HepG2 (cell line): ENCODE data around the gene OR6X1. TPM values are rescaled to one million over a fixed set of nuclear protein-coding genes. Genes with fewer than 3 reads are reported as not detected.
A peak's percentile ranks its signal among the peaks of the same experiment; 100 is the strongest.

Experiments used
- ASH2L ChIP-seq: fragments of 300-600, 200-600 bp; sonication (generic); IDR thresholded peaks from 2 replicates; pipeline ENCODE4 v1.7.0; 2017; ENCODE audit warnings: low read depth, mild to moderate bottlenecking, moderate library complexity, mixed read lengths, low read length; ENCODE audit not compliant: insufficient read length
- BRCA1 ChIP-seq: sonication (generic); formaldehyde crosslinking; IDR thresholded peaks from 2 replicates; pipeline ENCODE4 v1.4.0; 2020; ENCODE audit warnings: missing genetic modification reagents
- FOXA3 ChIP-seq: IDR thresholded peaks from 2 replicates; pipeline ENCODE4 v1.6.1; 2016; ENCODE audit warnings: missing genetic modification reagents, missing compliant biosample characterization
- GTF2F1 ChIP-seq: fragments of 150-350 bp; IDR thresholded peaks from 2 replicates; pipeline ENCODE4 v1.6.1; 2014; ENCODE audit warnings: low read length
- JUNB ChIP-seq: sonication (generic); formaldehyde crosslinking; IDR thresholded peaks from 2 replicates; pipeline ENCODE4 v1.8.0; 2022; ENCODE audit warnings: missing genetic modification reagents, mild to moderate bottlenecking, borderline replicate concordance
- NFKBIZ ChIP-seq: IDR thresholded peaks from 2 replicates; pipeline ENCODE4 v1.6.1; 2018; ENCODE audit warnings: missing genetic modification reagents, missing compliant biosample characterization
- RFX5 ChIP-seq: IDR thresholded peaks from 2 replicates; pipeline ENCODE4 v1.6.1; 2011; ENCODE audit warnings: low read depth, low read length, improper control_type of control experiment
- SP4 ChIP-seq: sonication (generic); formaldehyde crosslinking; IDR thresholded peaks from 2 replicates; pipeline ENCODE4 v1.8.1; 2023; ENCODE audit warnings: mild to moderate bottlenecking, missing genetic modification reagents
- TAF1 ChIP-seq: sonication (generic); formaldehyde crosslinking; IDR thresholded peaks from 2 replicates; pipeline ENCODE4 v1.4.0; 2020; ENCODE audit warnings: missing genetic modification reagents
- ZNF350 ChIP-seq: sonication (generic); formaldehyde crosslinking; IDR thresholded peaks from 2 replicates; pipeline ENCODE4 v1.4.0; 2020; ENCODE audit warnings: mild to moderate bottlenecking, low read depth, missing genetic modification reagents, borderline replicate concordance
- ZNF430 ChIP-seq: sonication (generic); formaldehyde crosslinking; IDR thresholded peaks from 2 replicates; pipeline ENCODE4 v1.9.0; 2021; ENCODE audit warnings: mild to moderate bottlenecking, missing genetic modification reagents
- ZNF446 ChIP-seq: sonication (generic); formaldehyde crosslinking; IDR thresholded peaks from 2 replicates; pipeline ENCODE4 v1.5.0; 2020; ENCODE audit warnings: mild to moderate bottlenecking, missing genetic modification reagents
- ZZZ3 ChIP-seq: sonication (generic); formaldehyde crosslinking; IDR thresholded peaks from 2 replicates; pipeline ENCODE4 v1.4.0; 2020; ENCODE audit warnings: missing genetic modification reagents, mild to moderate bottlenecking, borderline replicate concordance
- polyA plus RNA-seq, 8 experiments: library from polyadenylated mRNA; depleted of rRNA in 3 of 8; stranded (reverse) in 7 of 8; unstranded in 1 of 8; fragments of >200 nt; fragmentation: Illumina TruSeq in 4 of 8; extraction: Trizol in 4 of 8; gene quantifications; 2 replicates each; pipeline versions ENCODE4 v1.2.1 to v1.2.3, GENCODE V29; 2011 to 2016; ENCODE audit warnings: low read depth in 4 of 8, missing spikeins in 1 of 8, mixed read lengths in 1 of 8; ENCODE audit not compliant: insufficient read depth in 1 of 8
- total RNA-seq, 5 experiments: library from RNA; depleted of rRNA; stranded (reverse); fragments of >200 nt; fragmentation: Illumina TruSeq; extraction: Trizol; gene quantifications; 2 replicates each; pipeline ENCODE4 v1.2.3, GENCODE V29; 2016; ENCODE audit warnings: low read depth in 1 of 5
- TF ChIP-seq, protein P1 (sequence below): IDR thresholded peaks from 2 replicates; pipeline ENCODE4 v1.6.1; 2016; ENCODE audit warnings: low read depth
- TF ChIP-seq, protein P2 (sequence below): IDR thresholded peaks from 2 replicates; pipeline ENCODE4 v1.6.1; 2016
- TF ChIP-seq, protein P3 (sequence below): sonication (generic); formaldehyde crosslinking; conservative IDR thresholded peaks from 2 replicates; pipeline ENCODE4 v1.4.0; 2020; ENCODE audit warnings: missing genetic modification reagents
- TF ChIP-seq, protein P4 (sequence below): sonication (generic); formaldehyde crosslinking; IDR thresholded peaks from 2 replicates; pipeline ENCODE4 v1.5.0; 2020; ENCODE audit warnings: missing genetic modification reagents
- TF ChIP-seq, protein P5 (sequence below): sonication (generic); formaldehyde crosslinking; IDR thresholded peaks from 2 replicates; pipeline ENCODE4 v1.5.0; 2020; ENCODE audit warnings: mild to moderate bottlenecking, missing genetic modification reagents
- TF ChIP-seq, protein P6 (sequence below): sonication (generic); formaldehyde crosslinking; IDR thresholded peaks from 2 replicates; pipeline ENCODE4 v1.9.0; 2022; ENCODE audit warnings: low read depth, missing genetic modification reagents

Gene OR6X1
- total and polyA plus RNA-seq, 2 of the 13 experiments (the other 11 are each of a cell fraction or from before 2014, with no cell fraction given), result not detected

DNA sequence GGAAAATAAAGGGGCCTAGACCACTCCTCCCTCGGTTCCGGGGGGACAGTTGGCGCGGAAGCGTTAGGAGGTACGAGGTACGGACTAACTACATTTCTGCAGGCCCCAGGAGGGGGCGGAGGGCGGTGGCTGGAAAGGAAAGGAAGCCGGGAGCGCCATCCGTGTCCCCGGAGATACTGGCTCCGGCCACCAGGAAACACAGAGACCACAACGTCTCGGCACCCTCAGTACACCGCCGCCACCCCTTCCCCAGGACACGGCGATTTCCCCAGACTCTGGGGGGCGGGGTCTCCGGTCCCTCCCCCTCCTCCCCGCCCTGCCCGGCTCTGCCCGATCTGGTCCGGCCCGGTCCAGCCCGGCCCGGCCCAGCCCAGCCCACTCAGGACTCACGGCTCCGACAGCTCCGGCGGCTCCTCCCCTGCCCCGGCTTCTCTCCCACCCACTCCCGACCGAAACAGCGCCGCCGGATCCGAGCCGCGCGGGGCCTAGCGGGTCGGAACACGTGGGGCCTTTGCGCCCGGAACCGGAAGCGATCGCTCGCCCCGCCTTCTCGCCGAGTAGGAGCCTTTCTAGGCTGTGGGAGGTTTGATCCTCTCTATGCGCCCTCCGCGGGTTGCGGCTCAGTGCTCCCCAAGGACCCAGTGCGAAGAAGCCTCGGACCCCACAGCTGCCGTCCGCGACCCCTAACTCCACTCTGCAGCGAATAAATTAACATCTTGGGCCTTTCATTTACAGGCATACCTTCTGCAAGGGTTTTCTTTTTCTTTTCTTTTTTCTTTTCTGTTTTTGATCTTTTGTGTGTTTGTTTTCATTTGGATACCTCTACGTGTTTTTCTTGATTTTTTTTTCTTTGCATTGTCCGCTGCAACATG, 12.9 kb downstream of the OR6X1 start, which contains the start of gene ZNF202 (continued):
- TF ChIP-seq, protein P1, sequence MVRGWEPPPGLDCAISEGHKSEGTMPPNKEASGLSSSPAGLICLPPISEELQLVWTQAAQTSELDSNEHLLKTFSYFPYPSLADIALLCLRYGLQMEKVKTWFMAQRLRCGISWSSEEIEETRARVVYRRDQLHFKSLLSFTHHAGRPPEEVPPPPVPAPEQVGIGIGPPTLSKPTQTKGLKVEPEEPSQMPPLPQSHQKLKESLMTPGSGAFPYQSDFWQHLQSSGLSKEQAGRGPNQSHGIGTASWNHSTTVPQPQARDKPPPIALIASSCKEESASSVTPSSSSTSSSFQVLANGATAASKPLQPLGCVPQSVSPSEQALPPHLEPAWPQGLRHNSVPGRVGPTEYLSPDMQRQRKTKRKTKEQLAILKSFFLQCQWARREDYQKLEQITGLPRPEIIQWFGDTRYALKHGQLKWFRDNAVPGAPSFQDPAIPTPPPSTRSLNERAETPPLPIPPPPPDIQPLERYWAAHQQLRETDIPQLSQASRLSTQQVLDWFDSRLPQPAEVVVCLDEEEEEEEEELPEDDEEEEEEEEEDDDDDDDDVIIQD (CRISPR knock-in tag), result no peak
- TF ChIP-seq, protein P2, sequence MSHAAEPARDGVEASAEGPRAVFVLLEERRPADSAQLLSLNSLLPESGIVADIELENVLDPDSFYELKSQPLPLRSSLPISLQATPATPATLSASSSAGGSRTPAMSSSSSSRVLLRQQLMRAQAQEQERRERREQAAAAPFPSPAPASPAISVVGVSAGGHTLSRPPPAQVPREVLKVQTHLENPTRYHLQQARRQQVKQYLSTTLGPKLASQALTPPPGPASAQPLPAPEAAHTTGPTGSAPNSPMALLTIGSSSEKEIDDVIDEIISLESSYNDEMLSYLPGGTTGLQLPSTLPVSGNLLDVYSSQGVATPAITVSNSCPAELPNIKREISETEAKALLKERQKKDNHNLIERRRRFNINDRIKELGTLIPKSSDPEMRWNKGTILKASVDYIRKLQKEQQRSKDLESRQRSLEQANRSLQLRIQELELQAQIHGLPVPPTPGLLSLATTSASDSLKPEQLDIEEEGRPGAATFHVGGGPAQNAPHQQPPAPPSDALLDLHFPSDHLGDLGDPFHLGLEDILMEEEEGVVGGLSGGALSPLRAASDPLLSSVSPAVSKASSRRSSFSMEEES (CRISPR knock-in tag), result peak; percentile 56; the same call in 1 of the 2 replicates
- TF ChIP-seq NFKBIZ, result 0 out of 2 replicates have a peak, but pooled peaks have one; percentile 58
- no peak for TF ChIP-seq BRCA1 (CRISPR knock-in tag)
- TF ChIP-seq, protein P3, sequence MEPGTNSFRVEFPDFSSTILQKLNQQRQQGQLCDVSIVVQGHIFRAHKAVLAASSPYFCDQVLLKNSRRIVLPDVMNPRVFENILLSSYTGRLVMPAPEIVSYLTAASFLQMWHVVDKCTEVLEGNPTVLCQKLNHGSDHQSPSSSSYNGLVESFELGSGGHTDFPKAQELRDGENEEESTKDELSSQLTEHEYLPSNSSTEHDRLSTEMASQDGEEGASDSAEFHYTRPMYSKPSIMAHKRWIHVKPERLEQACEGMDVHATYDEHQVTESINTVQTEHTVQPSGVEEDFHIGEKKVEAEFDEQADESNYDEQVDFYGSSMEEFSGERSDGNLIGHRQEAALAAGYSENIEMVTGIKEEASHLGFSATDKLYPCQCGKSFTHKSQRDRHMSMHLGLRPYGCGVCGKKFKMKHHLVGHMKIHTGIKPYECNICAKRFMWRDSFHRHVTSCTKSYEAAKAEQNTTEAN (CRISPR knock-in tag), result no peak
- peak; percentile 41; the same call in 1 of the 2 replicates for TF ChIP-seq ZNF430 (CRISPR knock-in tag)
- TF ChIP-seq ZNF446 (CRISPR knock-in tag), result peak; percentile 56; the same call in 1 of the 2 replicates
- peak; percentile 74 for TF ChIP-seq TAF1
- TF ChIP-seq, protein P4, sequence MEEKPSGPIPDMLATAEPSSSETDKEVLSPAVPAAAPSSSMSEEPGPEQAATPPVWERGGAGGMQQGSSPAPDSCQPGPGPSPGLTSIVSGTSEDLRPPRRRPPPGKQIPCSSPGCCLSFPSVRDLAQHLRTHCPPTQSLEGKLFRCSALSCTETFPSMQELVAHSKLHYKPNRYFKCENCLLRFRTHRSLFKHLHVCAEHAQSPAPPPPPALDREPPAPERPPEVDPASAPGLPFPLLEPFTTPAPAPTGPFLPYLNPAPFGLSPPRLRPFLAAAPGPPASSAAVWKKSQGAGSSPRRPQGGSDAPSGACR (CRISPR knock-in tag), result 0 out of 2 replicates have a peak, but pooled peaks have one; percentile 51
- TF ChIP-seq, protein P5, sequence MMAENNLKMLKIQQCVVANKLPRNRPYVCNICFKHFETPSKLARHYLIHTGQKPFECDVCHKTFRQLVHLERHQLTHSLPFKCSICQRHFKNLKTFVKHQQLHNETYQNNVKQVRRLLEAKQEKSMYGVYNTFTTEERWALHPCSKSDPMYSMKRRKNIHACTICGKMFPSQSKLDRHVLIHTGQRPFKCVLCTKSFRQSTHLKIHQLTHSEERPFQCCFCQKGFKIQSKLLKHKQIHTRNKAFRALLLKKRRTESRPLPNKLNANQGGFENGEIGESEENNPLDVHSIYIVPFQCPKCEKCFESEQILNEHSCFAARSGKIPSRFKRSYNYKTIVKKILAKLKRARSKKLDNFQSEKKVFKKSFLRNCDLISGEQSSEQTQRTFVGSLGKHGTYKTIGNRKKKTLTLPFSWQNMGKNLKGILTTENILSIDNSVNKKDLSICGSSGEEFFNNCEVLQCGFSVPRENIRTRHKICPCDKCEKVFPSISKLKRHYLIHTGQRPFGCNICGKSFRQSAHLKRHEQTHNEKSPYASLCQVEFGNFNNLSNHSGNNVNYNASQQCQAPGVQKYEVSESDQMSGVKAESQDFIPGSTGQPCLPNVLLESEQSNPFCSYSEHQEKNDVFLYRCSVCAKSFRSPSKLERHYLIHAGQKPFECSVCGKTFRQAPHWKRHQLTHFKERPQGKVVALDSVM, result 0 out of 2 replicates have a peak, but pooled peaks have one; percentile 18
- 0 out of 2 replicates have a peak, but pooled peaks have one; percentile 39 for TF ChIP-seq FOXA3 (CRISPR knock-in tag)
- TF ChIP-seq ZZZ3 (CRISPR knock-in tag), result peak; percentile 75; the same call in 1 of the 2 replicates
- no peak for TF ChIP-seq GTF2F1
- no peak for TF ChIP-seq JUNB (CRISPR knock-in tag)
- TF ChIP-seq RFX5, result no peak
- peak; percentile 64; the same call in 1 of the 2 replicates for TF ChIP-seq SP4 (CRISPR knock-in tag)
- peak; percentile 75; the same call in 1 of the 2 replicates for TF ChIP-seq ZNF350 (CRISPR knock-in tag)
- TF ChIP-seq ASH2L, result peak; percentile 76
- TF ChIP-seq, protein P6, sequence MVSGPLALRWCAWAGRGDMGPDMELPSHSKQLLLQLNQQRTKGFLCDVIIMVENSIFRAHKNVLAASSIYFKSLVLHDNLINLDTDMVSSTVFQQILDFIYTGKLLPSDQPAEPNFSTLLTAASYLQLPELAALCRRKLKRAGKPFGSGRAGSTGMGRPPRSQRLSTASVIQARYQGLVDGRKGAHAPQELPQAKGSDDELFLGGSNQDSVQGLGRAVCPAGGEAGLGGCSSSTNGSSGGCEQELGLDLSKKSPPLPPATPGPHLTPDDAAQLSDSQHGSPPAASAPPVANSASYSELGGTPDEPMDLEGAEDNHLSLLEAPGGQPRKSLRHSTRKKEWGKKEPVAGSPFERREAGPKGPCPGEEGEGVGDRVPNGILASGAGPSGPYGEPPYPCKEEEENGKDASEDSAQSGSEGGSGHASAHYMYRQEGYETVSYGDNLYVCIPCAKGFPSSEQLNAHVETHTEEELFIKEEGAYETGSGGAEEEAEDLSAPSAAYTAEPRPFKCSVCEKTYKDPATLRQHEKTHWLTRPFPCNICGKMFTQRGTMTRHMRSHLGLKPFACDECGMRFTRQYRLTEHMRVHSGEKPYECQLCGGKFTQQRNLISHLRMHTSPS, result no peak
